HEK293 (cell line): Measurements from ENCODE around the gene NPTXR.

Source experiments
- CTCF ChIA-PET: fragments of 350-600 bp; formaldehyde crosslinking; extraction: SDS; loops from one replicate; lab custom pipeline; 2021; ENCODE audit warnings: antibody characterized with exemption; lab: Yijun Ruan, JAX
- POLR2A ChIA-PET: fragments of 300-600 bp; formaldehyde crosslinking; extraction: SDS; loops from one replicate; lab custom pipeline; 2020; ENCODE audit warnings: antibody characterized with exemption, inconsistent platforms; lab: Yijun Ruan, JAX
- H3K27ac ChIP-seq: fragments of 200-500 bp; sonication (Bioruptor generic); 2 replicates; pipeline ENCODE4 v1.5.1; 2014; ENCODE audit warnings: low read depth, low read length, control low read depth, inconsistent platforms; ENCODE audit errors: extremely low read depth
- H3K36me3 ChIP-seq, 2 experiments: fragments of 200-500 bp in 1 of 2; sonication (Bioruptor generic) in 1 of 2; 1 replicate in 1 of 2; 2 replicates in 1 of 2; pipeline ENCODE4 v1.5.1; 2014 to 2017; ENCODE audit warnings: inconsistent platforms in 2 of 2, low read length in 2 of 2; ENCODE audit not compliant: control insufficient read depth in 2 of 2, insufficient read depth in 1 of 2
- H3K4me1 ChIP-seq: fragments of 200-500 bp; sonication (Bioruptor generic); 2 replicates; pipeline ENCODE4 v1.5.1; 2014; ENCODE audit warnings: mild to moderate bottlenecking, low read length, inconsistent platforms; ENCODE audit not compliant: control insufficient read depth, insufficient read depth
- H3K4me3 ChIP-seq: 2 replicates; pipeline ENCODE4 v1.5.1; 2011; ENCODE audit warnings: low read depth, mild to moderate bottlenecking, control low read depth, low read length, moderate library complexity
- H3K9me3 ChIP-seq: fragments of 200-500 bp; sonication (Bioruptor generic); 2 replicates; pipeline ENCODE4 v1.5.1; 2014; ENCODE audit warnings: low read depth, low read length, inconsistent platforms; ENCODE audit not compliant: control insufficient read depth, insufficient read depth
- EGR2 ChIP-seq: fragments of 450-650 bp; formaldehyde crosslinking; IDR thresholded peaks from 2 replicates; pipeline ENCODE4 v1.5.1; 2016; ENCODE audit warnings: low read depth, missing biosample characterization, missing genetic modification characterization
- IKZF3 ChIP-seq: fragments of 450-650 bp; IDR thresholded peaks from 2 replicates; pipeline ENCODE4 v1.5.0; 2018; ENCODE audit warnings: missing biosample characterization, mild to moderate bottlenecking, missing genetic modification characterization, moderate library complexity
- KLF16 ChIP-seq: fragments of 450-650 bp; formaldehyde crosslinking; IDR thresholded peaks from 2 replicates; pipeline ENCODE4 v1.5.1; 2017; ENCODE audit warnings: missing biosample characterization, missing genetic modification characterization
- KLF7 ChIP-seq: fragments of 450-650 bp; formaldehyde crosslinking; IDR thresholded peaks from 2 replicates; pipeline ENCODE4 v1.5.1; 2016; ENCODE audit warnings: missing biosample characterization, missing genetic modification characterization, borderline replicate concordance
- KLF8 ChIP-seq: fragments of 450-650 bp; formaldehyde crosslinking; IDR thresholded peaks from 2 replicates; pipeline ENCODE4 v1.5.1; 2016; ENCODE audit warnings: missing biosample characterization, missing genetic modification characterization
- PRDM4 ChIP-seq: fragments of 450-650 bp; formaldehyde crosslinking; IDR thresholded peaks from 2 replicates; pipeline ENCODE4 v1.5.1; 2017; ENCODE audit warnings: missing biosample characterization, missing genetic modification characterization
- SP2 ChIP-seq: fragments of 450-650 bp; formaldehyde crosslinking; IDR thresholded peaks from 2 replicates; pipeline ENCODE4 v1.5.1; 2016; ENCODE audit warnings: missing biosample characterization, missing genetic modification characterization
- ZBTB17 ChIP-seq: fragments of 450-650 bp; formaldehyde crosslinking; IDR thresholded peaks from 2 replicates; pipeline ENCODE4 v1.5.1; 2016; ENCODE audit warnings: missing biosample characterization, missing genetic modification characterization
- ZBTB7A ChIP-seq: fragments of 450-650 bp; formaldehyde crosslinking; IDR thresholded peaks from 2 replicates; pipeline ENCODE4 v1.5.1; 2016; ENCODE audit warnings: low read depth, missing biosample characterization, missing genetic modification characterization
- ZFHX2 ChIP-seq: fragments of 450-650 bp; formaldehyde crosslinking; conservative IDR thresholded peaks from 2 replicates; pipeline ENCODE4 v1.5.1; 2016; ENCODE audit warnings: missing biosample characterization, missing genetic modification characterization
- ZFP37 ChIP-seq: fragments of 450-650 bp; formaldehyde crosslinking; IDR thresholded peaks from 2 replicates; pipeline ENCODE4 v1.5.1; 2016; ENCODE audit warnings: missing biosample characterization, missing genetic modification characterization
- ZNF10 ChIP-seq: fragments of 450-650 bp; formaldehyde crosslinking; IDR thresholded peaks from 2 replicates; pipeline ENCODE4 v1.5.1; 2017; ENCODE audit warnings: missing biosample characterization, missing genetic modification characterization
- ZNF114 ChIP-seq: fragments of 450-650 bp; formaldehyde crosslinking; IDR thresholded peaks from 2 replicates; pipeline ENCODE4 v1.5.0; 2017; ENCODE audit warnings: missing biosample characterization, missing genetic modification characterization
- ZNF138 ChIP-seq: fragments of 450-650 bp; formaldehyde crosslinking; IDR thresholded peaks from 2 replicates; pipeline ENCODE4 v1.5.1; 2016; ENCODE audit warnings: missing biosample characterization, missing genetic modification characterization, borderline replicate concordance
- ZNF155 ChIP-seq: fragments of 450-650 bp; formaldehyde crosslinking; IDR thresholded peaks from 2 replicates; pipeline ENCODE4 v1.5.1; 2016; ENCODE audit warnings: missing biosample characterization, missing genetic modification characterization
- ZNF202 ChIP-seq: fragments of 450-650 bp; formaldehyde crosslinking; IDR thresholded peaks from 2 replicates; pipeline ENCODE4 v1.5.1; 2016; ENCODE audit warnings: missing biosample characterization, missing genetic modification characterization, borderline replicate concordance
- ZNF311 ChIP-seq: fragments of 450-650 bp; formaldehyde crosslinking; IDR thresholded peaks from 2 replicates; pipeline ENCODE4 v1.5.1; 2017; ENCODE audit warnings: missing biosample characterization, missing genetic modification characterization, borderline replicate concordance
- ZNF366 ChIP-seq: fragments of 450-650 bp; formaldehyde crosslinking; conservative IDR thresholded peaks from 2 replicates; pipeline ENCODE4 v1.5.1; 2016; ENCODE audit warnings: missing biosample characterization, missing genetic modification characterization
- ZNF433 ChIP-seq: fragments of 450-650 bp; formaldehyde crosslinking; IDR thresholded peaks from 2 replicates; pipeline ENCODE4 v1.5.1; 2016; ENCODE audit warnings: missing biosample characterization, missing genetic modification characterization, low read depth
- ZNF501 ChIP-seq: fragments of 450-650 bp; formaldehyde crosslinking; IDR thresholded peaks from 2 replicates; pipeline ENCODE4 v1.5.1; 2016; ENCODE audit warnings: missing biosample characterization, missing genetic modification characterization
- ZNF571 ChIP-seq: fragments of 450-650 bp; formaldehyde crosslinking; IDR thresholded peaks from 2 replicates; pipeline ENCODE4 v1.5.0; 2017; ENCODE audit warnings: missing biosample characterization, missing genetic modification characterization
- ZNF658 ChIP-seq: fragments of 450-650 bp; formaldehyde crosslinking; IDR thresholded peaks from 2 replicates; pipeline ENCODE4; 2016; ENCODE audit warnings: missing biosample characterization, missing genetic modification characterization
- ZNF677 ChIP-seq: fragments of 450-650 bp; IDR thresholded peaks from 2 replicates; pipeline ENCODE4 v1.5.0; 2018; ENCODE audit warnings: missing biosample characterization, mild to moderate bottlenecking, missing genetic modification characterization, moderate library complexity
- ZNF747 ChIP-seq: fragments of 450-650 bp; formaldehyde crosslinking; IDR thresholded peaks from 2 replicates; pipeline ENCODE4 v1.5.1; 2016; ENCODE audit warnings: missing biosample characterization, missing genetic modification characterization
- ZNF843 ChIP-seq: fragments of 450-650 bp; formaldehyde crosslinking; IDR thresholded peaks from 2 replicates; pipeline ENCODE4 v1.5.1; 2016; ENCODE audit warnings: missing biosample characterization, missing genetic modification characterization
- ZXDB ChIP-seq: fragments of 450-650 bp; formaldehyde crosslinking; IDR thresholded peaks from 2 replicates; pipeline ENCODE4 v1.5.1; 2016; ENCODE audit warnings: missing biosample characterization, missing genetic modification characterization
- TF ChIP-seq, protein P1 (sequence below): sonication (generic); formaldehyde crosslinking; IDR thresholded peaks from 2 replicates; pipeline ENCODE4 v1.8.1; 2022; ENCODE audit warnings: mild to moderate bottlenecking, moderate library complexity, missing genetic modification reagents
- TF ChIP-seq, protein P2 (sequence below): fragments of 450-650 bp; formaldehyde crosslinking; IDR thresholded peaks from 2 replicates; pipeline ENCODE4 v1.5.1; 2016; ENCODE audit warnings: missing biosample characterization, missing genetic modification characterization
- TF ChIP-seq, protein P3 (sequence below): fragments of 450-650 bp; formaldehyde crosslinking; IDR thresholded peaks from 2 replicates; pipeline ENCODE4 v1.5.1; 2016; ENCODE audit warnings: missing biosample characterization, missing genetic modification characterization
- TF ChIP-seq, protein P4 (sequence below): fragments of 450-650 bp; formaldehyde crosslinking; IDR thresholded peaks from 2 replicates; pipeline ENCODE4 v1.5.1; 2016; ENCODE audit warnings: missing biosample characterization, missing genetic modification characterization, borderline replicate concordance

NPTXR gene

DNA sequence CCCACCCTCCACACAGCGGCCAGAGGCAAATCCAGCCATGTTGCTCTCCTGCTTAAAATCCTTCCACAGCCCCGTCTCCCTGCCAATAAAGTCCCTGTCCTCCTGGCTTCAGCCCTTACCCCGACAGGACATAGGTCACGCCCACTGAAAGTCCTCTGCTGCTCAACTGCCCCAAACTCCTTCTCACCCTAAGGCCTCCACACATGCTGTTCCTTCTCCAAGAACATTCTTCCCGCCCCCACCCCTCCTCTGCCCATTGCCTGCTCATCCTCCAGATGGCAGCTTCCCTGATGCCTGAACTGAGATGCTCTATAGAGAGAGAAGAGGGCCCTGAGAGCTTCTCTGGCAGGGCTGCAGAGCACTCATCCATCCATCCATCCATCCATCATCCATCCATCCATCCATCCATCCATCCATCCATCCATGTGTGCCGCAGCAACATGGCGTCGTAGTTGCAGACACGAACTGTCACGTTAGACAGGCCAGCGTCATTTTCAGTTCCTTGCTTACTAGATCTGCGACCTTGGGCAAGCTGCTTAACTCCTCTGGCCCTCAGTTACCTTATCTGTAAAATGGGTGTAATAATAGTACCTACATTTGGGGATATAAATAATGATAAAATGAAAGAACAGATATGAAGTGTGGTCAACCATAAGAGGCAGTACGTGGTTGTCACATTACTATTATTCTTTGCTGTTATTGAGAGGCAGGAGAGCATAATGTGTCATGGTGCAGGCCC lies 9.4 kb downstream of the NPTXR start:
- CTCF ChIA-PET, result interaction anchor here (0.7 to 1.7 kb wide), 3 partner anchors 8 to 137 kb away, joined by 4 to 5 read pairs (median 4); no protein-coding TSS in a partner anchor
- POLR2A ChIA-PET, result no interaction called here
- Histone ChIP-seq H3K27ac (no peak overlapping the region), H3K4me3 (no peak overlapping the region), H3K4me1 (no peaks in the 10 kb centered on the region), H3K36me3 (no peaks in the 10 kb centered on the region), H3K9me3 (no peaks in the 10 kb centered on the region)
- TF ChIP-seq ZNF433 (tag by site-specific recombination) (no peak), SP2 (tag by site-specific recombination) (no peak), ZNF501 (tag by site-specific recombination) (no peak), ZFHX2 (tag by site-specific recombination) (peak; percentile 87), ZNF571 (tag by site-specific recombination) (no peak), IKZF3 (tag by site-specific recombination) (no peak), ZNF677 (tag by site-specific recombination) (no peak), ZBTB17 (tag by site-specific recombination) (peak; percentile 63; the same call in 1 of the 2 replicates), KLF16 (tag by site-specific recombination) (no peak), ZNF747 (tag by site-specific recombination) (no peak), ZNF366 (tag by site-specific recombination) (peak; percentile 80), KLF8 (tag by site-specific recombination) (no peak), ZNF202 (tag by site-specific recombination) (no peak), ZNF311 (no peak), ZNF658 (tag by site-specific recombination) (no peak), KLF7 (tag by site-specific recombination) (no peak), EGR2 (tag by site-specific recombination) (peak; percentile 95), ZNF114 (tag by site-specific recombination) (no peak), ZNF10 (tag by site-specific recombination) (no peak), ZNF138 (tag by site-specific recombination) (no peak), ZXDB (tag by site-specific recombination) (no peak), ZNF155 (tag by site-specific recombination) (no peak), ZBTB7A (tag by site-specific recombination) (no peak), PRDM4 (no peak), ZFP37 (tag by site-specific recombination) (no peak), ZNF843 (tag by site-specific recombination) (no peak)
- TF ChIP-seq, protein P1, sequence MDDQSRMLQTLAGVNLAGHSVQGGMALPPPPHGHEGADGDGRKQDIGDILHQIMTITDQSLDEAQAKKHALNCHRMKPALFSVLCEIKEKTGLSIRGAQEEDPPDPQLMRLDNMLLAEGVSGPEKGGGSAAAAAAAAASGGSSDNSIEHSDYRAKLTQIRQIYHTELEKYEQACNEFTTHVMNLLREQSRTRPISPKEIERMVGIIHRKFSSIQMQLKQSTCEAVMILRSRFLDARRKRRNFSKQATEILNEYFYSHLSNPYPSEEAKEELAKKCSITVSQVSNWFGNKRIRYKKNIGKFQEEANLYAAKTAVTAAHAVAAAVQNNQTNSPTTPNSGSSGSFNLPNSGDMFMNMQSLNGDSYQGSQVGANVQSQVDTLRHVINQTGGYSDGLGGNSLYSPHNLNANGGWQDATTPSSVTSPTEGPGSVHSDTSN (CRISPR knock-in tag), result no peak
- TF ChIP-seq, protein P2, sequence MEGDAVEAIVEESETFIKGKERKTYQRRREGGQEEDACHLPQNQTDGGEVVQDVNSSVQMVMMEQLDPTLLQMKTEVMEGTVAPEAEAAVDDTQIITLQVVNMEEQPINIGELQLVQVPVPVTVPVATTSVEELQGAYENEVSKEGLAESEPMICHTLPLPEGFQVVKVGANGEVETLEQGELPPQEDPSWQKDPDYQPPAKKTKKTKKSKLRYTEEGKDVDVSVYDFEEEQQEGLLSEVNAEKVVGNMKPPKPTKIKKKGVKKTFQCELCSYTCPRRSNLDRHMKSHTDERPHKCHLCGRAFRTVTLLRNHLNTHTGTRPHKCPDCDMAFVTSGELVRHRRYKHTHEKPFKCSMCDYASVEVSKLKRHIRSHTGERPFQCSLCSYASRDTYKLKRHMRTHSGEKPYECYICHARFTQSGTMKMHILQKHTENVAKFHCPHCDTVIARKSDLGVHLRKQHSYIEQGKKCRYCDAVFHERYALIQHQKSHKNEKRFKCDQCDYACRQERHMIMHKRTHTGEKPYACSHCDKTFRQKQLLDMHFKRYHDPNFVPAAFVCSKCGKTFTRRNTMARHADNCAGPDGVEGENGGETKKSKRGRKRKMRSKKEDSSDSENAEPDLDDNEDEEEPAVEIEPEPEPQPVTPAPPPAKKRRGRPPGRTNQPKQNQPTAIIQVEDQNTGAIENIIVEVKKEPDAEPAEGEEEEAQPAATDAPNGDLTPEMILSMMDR, result peak; percentile 22; the same call in 1 of the 2 replicates
- TF ChIP-seq, protein P3, sequence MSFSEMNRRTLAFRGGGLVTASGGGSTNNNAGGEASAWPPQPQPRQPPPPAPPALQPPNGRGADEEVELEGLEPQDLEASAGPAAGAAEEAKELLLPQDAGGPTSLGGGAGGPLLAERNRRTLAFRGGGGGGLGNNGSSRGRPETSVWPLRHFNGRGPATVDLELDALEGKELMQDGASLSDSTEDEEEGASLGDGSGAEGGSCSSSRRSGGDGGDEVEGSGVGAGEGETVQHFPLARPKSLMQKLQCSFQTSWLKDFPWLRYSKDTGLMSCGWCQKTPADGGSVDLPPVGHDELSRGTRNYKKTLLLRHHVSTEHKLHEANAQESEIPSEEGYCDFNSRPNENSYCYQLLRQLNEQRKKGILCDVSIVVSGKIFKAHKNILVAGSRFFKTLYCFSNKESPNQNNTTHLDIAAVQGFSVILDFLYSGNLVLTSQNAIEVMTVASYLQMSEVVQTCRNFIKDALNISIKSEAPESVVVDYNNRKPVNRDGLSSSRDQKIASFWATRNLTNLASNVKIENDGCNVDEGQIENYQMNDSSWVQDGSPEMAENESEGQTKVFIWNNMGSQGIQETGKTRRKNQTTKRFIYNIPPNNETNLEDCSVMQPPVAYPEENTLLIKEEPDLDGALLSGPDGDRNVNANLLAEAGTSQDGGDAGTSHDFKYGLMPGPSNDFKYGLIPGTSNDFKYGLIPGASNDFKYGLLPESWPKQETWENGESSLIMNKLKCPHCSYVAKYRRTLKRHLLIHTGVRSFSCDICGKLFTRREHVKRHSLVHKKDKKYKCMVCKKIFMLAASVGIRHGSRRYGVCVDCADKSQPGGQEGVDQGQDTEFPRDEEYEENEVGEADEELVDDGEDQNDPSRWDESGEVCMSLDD (tag by site-specific recombination), result no peak
- TF ChIP-seq, protein P4, sequence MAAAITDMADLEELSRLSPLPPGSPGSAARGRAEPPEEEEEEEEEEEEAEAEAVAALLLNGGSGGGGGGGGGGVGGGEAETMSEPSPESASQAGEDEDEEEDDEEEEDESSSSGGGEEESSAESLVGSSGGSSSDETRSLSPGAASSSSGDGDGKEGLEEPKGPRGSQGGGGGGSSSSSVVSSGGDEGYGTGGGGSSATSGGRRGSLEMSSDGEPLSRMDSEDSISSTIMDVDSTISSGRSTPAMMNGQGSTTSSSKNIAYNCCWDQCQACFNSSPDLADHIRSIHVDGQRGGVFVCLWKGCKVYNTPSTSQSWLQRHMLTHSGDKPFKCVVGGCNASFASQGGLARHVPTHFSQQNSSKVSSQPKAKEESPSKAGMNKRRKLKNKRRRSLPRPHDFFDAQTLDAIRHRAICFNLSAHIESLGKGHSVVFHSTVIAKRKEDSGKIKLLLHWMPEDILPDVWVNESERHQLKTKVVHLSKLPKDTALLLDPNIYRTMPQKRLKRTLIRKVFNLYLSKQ, result no peak
